OCI-M2 (cell line): ENCODE results near the gene MAB21L3.

Experiments used
- DNase-seq: peaks from one replicate; lab custom pipeline; 2025; ENCODE audit not compliant: unreplicated experiment; lab: John Stamatoyannopoulos, UW

MAB21L3 gene

GRCh38 chr1:116164150-116164549, 53.0 kb downstream of the MAB21L3 start:
- DNase-seq: no peak

GRCh38 chr1:116164604-116165368, 53.6 kb downstream of the MAB21L3 start:
- no peak for DNase-seq

- DNase-seq: no peak
Measured at GRCh38 chr1:116165572-116165971, 54.4 kb downstream of the MAB21L3 start.

GRCh38 chr1:116166011-116166571, 54.9 kb downstream of the MAB21L3 start:
- no peak for DNase-seq

- DNase-seq: no peak
Measured at GRCh38 chr1:116166655-116167054, 55.5 kb downstream of the MAB21L3 start.

GRCh38 chr1:116167625-116168276, 56.6 kb downstream of the MAB21L3 start:
- DNase-seq: no peak

GRCh38 chr1:116168277-116169032, 57.3 kb downstream of the MAB21L3 start:
- DNase-seq: no peak

- no peak for DNase-seq
Measured at GRCh38 chr1:116169898-116170297, 58.7 kb downstream of the MAB21L3 start.

- DNase-seq: no peak
Measured at GRCh38 chr1:116170721-116171589, 59.8 kb downstream of the MAB21L3 start.

GRCh38 chr1:116172666-116173065, 61.5 kb downstream of the MAB21L3 start:
- DNase-seq: no peak

- DNase-seq: no peak
Measured at GRCh38 chr1:116175611-116176010, 64.4 kb downstream of the MAB21L3 start.

GRCh38 chr1:116176306-116176789, 65.1 kb downstream of the MAB21L3 start:
- no peak for DNase-seq

GRCh38 chr1:116177861-116178260, 66.7 kb downstream of the MAB21L3 start:
- no peak for DNase-seq

GRCh38 chr1:116178837-116179236, 67.6 kb downstream of the MAB21L3 start:
- DNase-seq: no peak

- no peak for DNase-seq
Measured at GRCh38 chr1:116179419-116179818, 68.2 kb downstream of the MAB21L3 start.

- DNase-seq: no peak
Measured at GRCh38 chr1:116179964-116180363, 68.8 kb downstream of the MAB21L3 start.

GRCh38 chr1:116182019-116182714, 71.0 kb downstream of the MAB21L3 start:
- no peak for DNase-seq
